K562 (cell line): ENCODE data around the gene MED15. TPM values are rescaled to one million over a fixed set of nuclear protein-coding genes. Genes with fewer than 3 reads are reported as not detected.

ENCODE experiments used
- ARID3B ChIP-seq: fragments of 250-450 bp; sonication (Bioruptor Pico); IDR thresholded peaks from 2 replicates; pipeline ENCODE4 v1.4.0; 2020; ENCODE audit warnings: borderline replicate concordance
- CHD1 ChIP-seq: fragments of 200-600 bp; sonication (generic); IDR thresholded peaks from one replicate; pipeline ENCODE4 v1.6.1; 2012; ENCODE audit warnings: mild to moderate bottlenecking, moderate library complexity, low read length, inconsistent platforms
- CLOCK ChIP-seq: fragments of 250-450 bp; sonication (Bioruptor Pico); IDR thresholded peaks from 2 replicates; pipeline ENCODE4 v1.4.0; 2020; ENCODE audit warnings: mild to moderate bottlenecking, moderate library complexity, borderline replicate concordance
- FOXK1 ChIP-seq: sonication (generic); formaldehyde crosslinking; IDR thresholded peaks from 2 replicates; pipeline ENCODE4 v1.8.0; 2022; ENCODE audit warnings: missing genetic modification reagents, mild to moderate bottlenecking, borderline replicate concordance
- GABPB1 ChIP-seq: sonication (generic); formaldehyde crosslinking; IDR thresholded peaks from 2 replicates; pipeline ENCODE4 v1.8.0; 2022; ENCODE audit warnings: mild to moderate bottlenecking, missing genetic modification reagents
- HBP1 ChIP-seq: fragments of 450-650 bp; formaldehyde crosslinking; IDR thresholded peaks from 2 replicates; pipeline ENCODE4 v1.4.0; 2022; ENCODE audit warnings: missing genetic modification characterization
- KDM5B ChIP-seq: fragments of 200-600 bp; sonication (generic); IDR thresholded peaks from 2 replicates; pipeline ENCODE4 v1.6.1; 2012; ENCODE audit warnings: low read depth, mild to moderate bottlenecking, moderate library complexity, low read length, control low read depth, inconsistent platforms; ENCODE audit not compliant: insufficient replicate concordance
- NELFE ChIP-seq: IDR thresholded peaks from 2 replicates; pipeline ENCODE4 v1.6.1; 2011; ENCODE audit warnings: mild to moderate bottlenecking; ENCODE audit not compliant: insufficient read depth, insufficient read length
- OTX1 ChIP-seq: fragments of 450-650 bp; formaldehyde crosslinking; IDR thresholded peaks from 2 replicates; pipeline ENCODE4 v1.4.0; 2022; ENCODE audit warnings: mild to moderate bottlenecking
- RBBP5 ChIP-seq: fragments of 200-600 bp; sonication (generic); IDR thresholded peaks from 2 replicates; pipeline ENCODE4 v1.6.1; 2012; ENCODE audit warnings: borderline replicate concordance, mild to moderate bottlenecking, low read length, control low read depth, inconsistent platforms; ENCODE audit not compliant: insufficient read depth, poor library complexity, severe bottlenecking
- RFX7 ChIP-seq: fragments of 250-450 bp; sonication (Bioruptor Pico); IDR thresholded peaks from 2 replicates; pipeline ENCODE4 v1.5.1; 2021; ENCODE audit warnings: mild to moderate bottlenecking
- SMARCB1 ChIP-seq: IDR thresholded peaks from 2 replicates; pipeline ENCODE4 v1.6.1; 2011; ENCODE audit warnings: improper control_type of control experiment, low read depth; ENCODE audit not compliant: insufficient read length
- TBL1XR1 ChIP-seq, 2 experiments: IDR thresholded peaks; 2 replicates each; pipeline ENCODE4 v1.6.1; 2012; ENCODE audit warnings: improper control_type of control experiment in 2 of 2, low read length in 2 of 2, mild to moderate bottlenecking in 1 of 2
- THRB ChIP-seq: fragments of 450-650 bp; formaldehyde crosslinking; conservative IDR thresholded peaks from 2 replicates; pipeline ENCODE4 v1.4.0; 2022; ENCODE audit warnings: mild to moderate bottlenecking, missing genetic modification characterization
- ZBTB11 ChIP-seq, 3 experiments: fragments of 200-800 bp in 1 of 3; fragments of 250-450 bp in 1 of 3; fragments of 450-650 bp in 1 of 3; sonication (Bioruptor Pico) in 1 of 3; sonication (Bioruptor generic) in 1 of 3; formaldehyde crosslinking in 1 of 3; IDR thresholded peaks; 2 replicates each; pipeline versions ENCODE4 v1.6.1 to v1.8.0; 2016 to 2022; ENCODE audit warnings: mild to moderate bottlenecking in 2 of 3, missing genetic modification characterization in 2 of 3, missing compliant biosample characterization in 1 of 3, moderate library complexity in 1 of 3
- ZKSCAN3 ChIP-seq: fragments of 250-450 bp; sonication (Bioruptor Pico); IDR thresholded peaks from 2 replicates; pipeline ENCODE4 v1.4.0; 2020
- polyA plus RNA-seq, 8 experiments: library from polyadenylated mRNA; depleted of rRNA in 4 of 8; stranded (reverse) in 5 of 8; unstranded in 3 of 8; fragments of >200 nt; fragmentation: Nextera tagmentation in 2 of 8; fragmentation: Illumina TruSeq in 1 of 8; extraction: Ambion mirVana in 2 of 8; extraction: Trizol in 1 of 8; gene quantifications; 2 replicates each; pipeline versions ENCODE4 v1.2.1 to v1.2.3, GENCODE V29; 2011 to 2014; ENCODE audit warnings: inconsistent platforms in 1 of 8, missing spikeins in 1 of 8
- total RNA-seq, 7 experiments: library from RNA; depleted of rRNA in 6 of 7; stranded (reverse); fragments of >200 nt in 6 of 7; fragmentation: Illumina TruSeq in 2 of 7; extraction: Trizol in 2 of 7; gene quantifications; 2 replicates each; pipeline versions ENCODE4 v1.2.1 to v1.2.3, GENCODE V29; 2011 to 2021; ENCODE audit warnings: low replicate concordance in 1 of 7

The MED15 gene
- total and polyA plus RNA-seq, 9 of the 15 experiments (the other 6 are each of a cell fraction or from before 2014, with no cell fraction given) = 4.0 to 271 (median 60.1) TPM

GRCh38 chr22:20517422-20517821, 10.0 kb downstream of the MED15 start (continued):
- TF ChIP-seq CHD1 (peak; percentile 13), HBP1 (CRISPR knock-in tag) (0 out of 2 replicates have a peak, but pooled peaks have one; percentile 28), SMARCB1 (no peak), ZKSCAN3 (CRISPR knock-in tag) (0 out of 2 replicates have a peak, but pooled peaks have one; percentile 4), THRB (CRISPR knock-in tag) (peak; percentile 51; the same call in 1 of the 2 replicates), CLOCK (CRISPR knock-in tag) (no peak), GABPB1 (CRISPR knock-in tag) (no peak), RFX7 (CRISPR knock-in tag) (no peak), ARID3B (peak; percentile 72; the same call in 1 of the 2 replicates), OTX1 (0 out of 2 replicates have a peak, but pooled peaks have one; percentile 42), NELFE (no peak), KDM5B (no peak), TBL1XR1 (IDR thresholded peaks at IDR 0.05; ENCODE audit: low read length in 2 of 2) (0 out of 4 replicates have a peak, but pooled peaks of 1 of the 2 experiments have one; percentile 29), ZBTB11 (CRISPR knock-in tag; IDR thresholded peaks at IDR 0.05) (no peak), RBBP5 (no peak), FOXK1 (CRISPR knock-in tag) (no peak)
